IMR-90 (cell line): Measurements from ENCODE around the gene ECT2.

Experiments
- CEBPB ChIP-seq: IDR thresholded peaks from 2 replicates; pipeline ENCODE4 v1.6.1; 2012; ENCODE audit warnings: low read depth, low read length, improper control_type of control experiment
- CHD1 ChIP-seq: IDR thresholded peaks from 2 replicates; pipeline ENCODE4 v1.6.1; 2012; ENCODE audit warnings: low read depth, low read length, improper control_type of control experiment
- CTCF ChIP-seq: conservative IDR thresholded peaks from 2 replicates; pipeline ENCODE4 v1.5.1; 2012; ENCODE audit warnings: mild to moderate bottlenecking, low read depth, low read length, improper control_type of control experiment
- ELK1 ChIP-seq: fragments of 150-350 bp; IDR thresholded peaks from 2 replicates; pipeline ENCODE4 v1.6.1; 2016; ENCODE audit warnings: low read depth, mild to moderate bottlenecking, low read length, moderate library complexity, borderline replicate concordance
- FOS ChIP-seq: fragments of 150-350 bp; IDR thresholded peaks from 2 replicates; pipeline ENCODE4 v1.6.1; 2016; ENCODE audit warnings: low read depth, low read length
- MAFK ChIP-seq: IDR thresholded peaks from 2 replicates; pipeline ENCODE4 v1.6.1; 2012; ENCODE audit warnings: low read depth, low read length, improper control_type of control experiment
- MAZ ChIP-seq: IDR thresholded peaks from 2 replicates; pipeline ENCODE4 v1.6.1; 2012; ENCODE audit warnings: low read depth, mild to moderate bottlenecking, low read length, improper control_type of control experiment, moderate library complexity, borderline replicate concordance
- MXI1 ChIP-seq: IDR thresholded peaks from 2 replicates; pipeline ENCODE4 v1.6.1; 2012; ENCODE audit warnings: low read depth, mild to moderate bottlenecking, low read length, moderate library complexity, borderline replicate concordance
- POLR2A ChIP-seq: IDR thresholded peaks from 2 replicates; pipeline ENCODE4 v1.6.1; 2012; ENCODE audit warnings: mild to moderate bottlenecking, low read depth, low read length
- RAD21 ChIP-seq: IDR thresholded peaks from 2 replicates; pipeline ENCODE4 v1.6.1; 2012; ENCODE audit warnings: low read length, improper control_type of control experiment
- RFX5 ChIP-seq: IDR thresholded peaks from 2 replicates; pipeline ENCODE4 v1.8.0; 2012; ENCODE audit warnings: low read depth, mild to moderate bottlenecking, low read length, moderate library complexity
- SMC3 ChIP-seq: fragments of 150-350 bp; IDR thresholded peaks from 2 replicates; pipeline ENCODE4 v1.6.1; 2016; ENCODE audit warnings: low read depth, mild to moderate bottlenecking, antibody characterized with exemption, low read length, moderate library complexity
- USF2 ChIP-seq: fragments of 150-350 bp; IDR thresholded peaks from 2 replicates; pipeline ENCODE4 v1.6.1; 2017; ENCODE audit warnings: mild to moderate bottlenecking, antibody characterized with exemption, low read length, low read depth

GRCh38 chr3:172869368-172869771 is 118.8 kb downstream of the ECT2 start:
- no peak for TF ChIP-seq MAFK
- TF ChIP-seq CTCF, result no peak
- no peak for TF ChIP-seq CEBPB
- TF ChIP-seq RAD21, result no peak
- TF ChIP-seq POLR2A, result no peak
- no peak for TF ChIP-seq MAZ
- no peak for TF ChIP-seq USF2
- no peak for TF ChIP-seq MXI1
- TF ChIP-seq CHD1, result no peak
- no peak for TF ChIP-seq RFX5
- TF ChIP-seq ELK1, result no peak
- no peak for TF ChIP-seq FOS
- no peak for TF ChIP-seq SMC3
